Breast epithelium (tissue), 3 donors: Measurements from ENCODE around the gene NSMCE1.

Experiments used
- POLR2A ChIP-seq: fragments of 450-650 bp; IDR thresholded peaks from one replicate; pipeline ENCODE4 v1.6.1; 2016; ENCODE audit warnings: antibody characterized with exemption, mild to moderate bottlenecking, moderate library complexity
- POLR2AphosphoS5 ChIP-seq, 3 donors: sonication (generic); formaldehyde crosslinking; IDR thresholded peaks; one replicate each; pipeline ENCODE4 v1.6.1; 2017; ENCODE audit warnings: antibody characterized with exemption in 3 of 3
- TF ChIP-seq, protein P1 (sequence below), 3 donors: fragments of 450-650 bp; IDR thresholded peaks; one replicate each; pipeline ENCODE4 v1.5.1; 2016 to 2017; ENCODE audit warnings: antibody characterized with exemption in 3 of 3, mild to moderate bottlenecking in 3 of 3, moderate library complexity in 3 of 3

DNA sequence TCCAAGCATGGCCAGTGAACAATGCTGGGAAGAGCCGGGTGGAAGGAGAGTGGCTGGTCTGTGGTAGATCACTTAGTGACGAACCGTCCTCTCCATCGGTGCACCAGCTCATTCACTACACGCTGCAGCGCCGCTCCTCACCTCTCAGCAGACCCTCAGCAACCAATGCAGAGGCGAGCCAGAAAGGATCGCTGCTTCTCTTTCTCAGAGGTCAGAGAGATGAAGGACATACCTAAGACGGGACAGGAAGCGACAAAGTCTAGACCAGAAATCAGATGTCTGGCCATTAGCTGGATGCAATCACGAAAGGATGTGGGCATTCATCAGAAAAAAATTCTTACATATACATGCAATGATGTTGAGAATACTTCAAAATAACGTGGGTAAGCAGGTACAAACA lies 26.9 kb downstream of the NSMCE1 start:
- TF ChIP-seq, protein P1, sequence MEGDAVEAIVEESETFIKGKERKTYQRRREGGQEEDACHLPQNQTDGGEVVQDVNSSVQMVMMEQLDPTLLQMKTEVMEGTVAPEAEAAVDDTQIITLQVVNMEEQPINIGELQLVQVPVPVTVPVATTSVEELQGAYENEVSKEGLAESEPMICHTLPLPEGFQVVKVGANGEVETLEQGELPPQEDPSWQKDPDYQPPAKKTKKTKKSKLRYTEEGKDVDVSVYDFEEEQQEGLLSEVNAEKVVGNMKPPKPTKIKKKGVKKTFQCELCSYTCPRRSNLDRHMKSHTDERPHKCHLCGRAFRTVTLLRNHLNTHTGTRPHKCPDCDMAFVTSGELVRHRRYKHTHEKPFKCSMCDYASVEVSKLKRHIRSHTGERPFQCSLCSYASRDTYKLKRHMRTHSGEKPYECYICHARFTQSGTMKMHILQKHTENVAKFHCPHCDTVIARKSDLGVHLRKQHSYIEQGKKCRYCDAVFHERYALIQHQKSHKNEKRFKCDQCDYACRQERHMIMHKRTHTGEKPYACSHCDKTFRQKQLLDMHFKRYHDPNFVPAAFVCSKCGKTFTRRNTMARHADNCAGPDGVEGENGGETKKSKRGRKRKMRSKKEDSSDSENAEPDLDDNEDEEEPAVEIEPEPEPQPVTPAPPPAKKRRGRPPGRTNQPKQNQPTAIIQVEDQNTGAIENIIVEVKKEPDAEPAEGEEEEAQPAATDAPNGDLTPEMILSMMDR (IDR thresholded peaks at IDR 0.05) = no peak
- no peak for TF ChIP-seq POLR2A
- TF ChIP-seq POLR2AphosphoS5 (IDR thresholded peaks at IDR 0.05) = no peak
